Left forelimb (tissue), 1 donor: Measurements from ENCODE around the gene CFAP43.

Source experiments
- DNase-seq: peaks from one replicate; pipeline ENCODE4 v3.0.0-alpha.2; 2018; ENCODE audit warnings: low spot score

Gene CFAP43

GRCh38 chr10:104231784-104232612, at the start of gene CFAP43:
CFAP43 (minus strand) TSS chr10:104232364; CDS start chr10:104232246, 118 bp downstream.
- DNase-seq, result peak; percentile 99

- DNase-seq, result no peak
Observed at GRCh38 chr10:104281694-104282093, 49.5 kb upstream of the CFAP43 start.

- DNase-seq, result no peak
Observed at GRCh38 chr10:104279550-104280259, 47.5 kb upstream of the CFAP43 start.

GRCh38 chr10:104277785-104278184, 45.6 kb upstream of the CFAP43 start:
- no peak for DNase-seq

- no peak for DNase-seq
Observed at GRCh38 chr10:104276192-104276591, 44.0 kb upstream of the CFAP43 start.

- peak; percentile 68 for DNase-seq
Observed at GRCh38 chr10:104274762-104275721, 42.9 kb upstream of the CFAP43 start.

GRCh38 chr10:104273899-104274575, 41.9 kb upstream of the CFAP43 start:
- no peak for DNase-seq

GRCh38 chr10:104273286-104273685, 41.1 kb upstream of the CFAP43 start:
- DNase-seq, result no peak

GRCh38 chr10:104268713-104269645, 36.8 kb upstream of the CFAP43 start, which contains the start of gene GSTO2:
GSTO2 (plus strand) TSS chr10:104269184; CDS start chr10:104274916, 5,732 bp downstream.
- DNase-seq, result peak; percentile 98

- DNase-seq, result no peak
Observed at GRCh38 chr10:104268405-104268712, 36.2 kb upstream of the CFAP43 start.

- DNase-seq, result no peak
Observed at GRCh38 chr10:104267721-104268404, 35.7 kb upstream of the CFAP43 start.

- DNase-seq, result no peak
Observed at GRCh38 chr10:104264783-104265182, 32.6 kb upstream of the CFAP43 start.

- no peak for DNase-seq
Observed at GRCh38 chr10:104262055-104262454, 29.9 kb upstream of the CFAP43 start.

GRCh38 chr10:104260775-104261115, 28.6 kb upstream of the CFAP43 start:
- no peak for DNase-seq

GRCh38 chr10:104259999-104260774, 28.0 kb upstream of the CFAP43 start:
- no peak for DNase-seq

GRCh38 chr10:104259456-104259855, 27.3 kb upstream of the CFAP43 start:
- no peak for DNase-seq

GRCh38 chr10:104258209-104258608, 26.0 kb upstream of the CFAP43 start:
- DNase-seq, result no peak

- DNase-seq, result no peak
Observed at GRCh38 chr10:104257235-104257634, 25.1 kb upstream of the CFAP43 start.

- no peak for DNase-seq
Observed at GRCh38 chr10:104256335-104256961, 24.3 kb upstream of the CFAP43 start.
